ENCODE results near the gene B3GAT2. TPM values are rescaled to one million over a fixed set of nuclear protein-coding genes. Genes with fewer than 3 reads are reported as not detected.

The B3GAT2 gene
- total RNA-seq, 2 donors from 2014 or later, result not detected

DNA sequence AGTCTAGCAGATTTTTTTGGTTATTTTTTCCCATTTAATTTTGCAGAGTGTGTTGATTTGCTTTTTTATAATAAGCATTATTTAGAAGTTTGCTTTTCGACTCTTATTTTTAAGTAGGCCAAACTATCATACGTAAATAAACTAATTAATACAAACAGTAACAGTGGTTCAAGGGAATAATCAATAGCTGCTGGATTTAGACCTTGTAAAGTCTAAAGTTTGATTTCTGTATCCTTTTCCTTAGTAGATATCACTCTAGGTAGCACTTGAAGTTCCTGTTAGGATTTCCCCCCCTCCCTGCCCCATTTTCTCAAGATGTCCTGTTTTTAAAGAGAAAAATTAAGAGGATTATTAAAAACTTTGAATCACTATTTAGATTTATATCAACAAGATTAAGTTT is 136.1 kb downstream of the B3GAT2 start:
- Histone ChIP-seq H3K27me3 (no peaks in the 10 kb centered on the region), H3K4me3 (no peak overlapping the region), H3K9me3 (no peaks in the 10 kb centered on the region), H3K36me3 (replicated peaks in 1 of 2; ENCODE audit: insufficient read depth in 1 of 2, low read depth in 2 of 2) (no peaks in the 10 kb centered on the region), H3K4me1 (peaks cover 8% of the 10 kb centered on the region), H3K27ac (no peak overlapping the region)
- intact Hi-C loops (cut with DNase I), result no loop called here
- no peak for DNase-seq
- TF ChIP-seq, protein P1, sequence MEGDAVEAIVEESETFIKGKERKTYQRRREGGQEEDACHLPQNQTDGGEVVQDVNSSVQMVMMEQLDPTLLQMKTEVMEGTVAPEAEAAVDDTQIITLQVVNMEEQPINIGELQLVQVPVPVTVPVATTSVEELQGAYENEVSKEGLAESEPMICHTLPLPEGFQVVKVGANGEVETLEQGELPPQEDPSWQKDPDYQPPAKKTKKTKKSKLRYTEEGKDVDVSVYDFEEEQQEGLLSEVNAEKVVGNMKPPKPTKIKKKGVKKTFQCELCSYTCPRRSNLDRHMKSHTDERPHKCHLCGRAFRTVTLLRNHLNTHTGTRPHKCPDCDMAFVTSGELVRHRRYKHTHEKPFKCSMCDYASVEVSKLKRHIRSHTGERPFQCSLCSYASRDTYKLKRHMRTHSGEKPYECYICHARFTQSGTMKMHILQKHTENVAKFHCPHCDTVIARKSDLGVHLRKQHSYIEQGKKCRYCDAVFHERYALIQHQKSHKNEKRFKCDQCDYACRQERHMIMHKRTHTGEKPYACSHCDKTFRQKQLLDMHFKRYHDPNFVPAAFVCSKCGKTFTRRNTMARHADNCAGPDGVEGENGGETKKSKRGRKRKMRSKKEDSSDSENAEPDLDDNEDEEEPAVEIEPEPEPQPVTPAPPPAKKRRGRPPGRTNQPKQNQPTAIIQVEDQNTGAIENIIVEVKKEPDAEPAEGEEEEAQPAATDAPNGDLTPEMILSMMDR (IDR thresholded peaks at IDR 0.05), result no peak
- 49 to 52% methylated on average over 2 of the region's 2 CpGs for WGBS, 2 donors
- no peak for ATAC-seq

DNA sequence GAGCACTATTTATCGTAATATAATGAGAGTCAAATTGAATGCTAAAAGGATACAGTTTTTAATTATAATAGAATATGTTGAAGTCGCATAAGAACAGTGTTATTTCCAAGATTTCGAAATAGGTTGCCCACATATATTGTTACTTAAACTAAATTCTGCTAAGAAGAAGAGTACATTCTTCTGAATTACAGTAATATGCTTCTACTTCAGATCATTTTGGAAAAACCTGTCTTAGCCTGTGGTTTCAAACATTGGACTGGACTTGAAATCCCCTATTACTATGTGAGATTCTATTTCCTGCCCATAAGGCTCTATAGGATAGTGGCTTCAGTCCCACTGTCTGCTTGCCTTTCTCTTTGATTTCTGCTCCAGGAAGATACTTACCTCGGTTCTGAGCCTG is 137.2 kb downstream of the B3GAT2 start:
- Histone ChIP-seq H3K4me1 (peaks cover 20% of the 10 kb centered on the region), H3K27me3 (no peaks in the 10 kb centered on the region), H3K27ac (no peak overlapping the region), H3K9me3 (no peaks in the 10 kb centered on the region), H3K36me3 (replicated peaks in 1 of 2; ENCODE audit: insufficient read depth in 1 of 2, low read depth in 2 of 2) (no peaks in the 10 kb centered on the region), H3K4me3 (no peak overlapping the region)
- TF ChIP-seq, protein P1 (IDR thresholded peaks at IDR 0.05), result no peak
- no peak for TF ChIP-seq POLR2A (IDR thresholded peaks at IDR 0.05)
- intact Hi-C loops (cut with DNase I), result no loop called here
- WGBS, 2 donors, result 89 to 91% methylated on average over 4 of the region's 4 CpGs
- no peak for DNase-seq
- no peak for ATAC-seq

DNA sequence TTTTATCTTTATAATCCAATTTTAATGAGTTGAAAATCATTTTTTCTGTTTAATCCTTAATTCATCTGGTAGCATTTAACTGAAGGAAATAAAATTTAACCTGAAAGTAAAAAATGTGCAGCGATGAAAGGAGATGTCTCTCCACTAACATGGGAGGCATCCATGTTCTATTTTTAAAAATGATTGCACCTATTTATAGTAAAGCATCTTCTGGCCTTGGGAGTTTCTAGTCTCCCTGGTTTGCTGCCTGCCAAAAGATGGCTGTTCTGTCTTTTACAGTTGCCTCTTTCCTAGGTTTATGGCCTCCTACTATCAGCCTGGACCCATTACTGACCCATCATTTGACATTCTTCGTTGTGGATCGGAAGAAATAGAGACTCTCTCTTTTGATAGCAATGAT is 143.0 kb downstream of the B3GAT2 start:
- ATAC-seq, result no peak
- H3K4me3 ChIP-seq, result no peak overlapping the region

DNA sequence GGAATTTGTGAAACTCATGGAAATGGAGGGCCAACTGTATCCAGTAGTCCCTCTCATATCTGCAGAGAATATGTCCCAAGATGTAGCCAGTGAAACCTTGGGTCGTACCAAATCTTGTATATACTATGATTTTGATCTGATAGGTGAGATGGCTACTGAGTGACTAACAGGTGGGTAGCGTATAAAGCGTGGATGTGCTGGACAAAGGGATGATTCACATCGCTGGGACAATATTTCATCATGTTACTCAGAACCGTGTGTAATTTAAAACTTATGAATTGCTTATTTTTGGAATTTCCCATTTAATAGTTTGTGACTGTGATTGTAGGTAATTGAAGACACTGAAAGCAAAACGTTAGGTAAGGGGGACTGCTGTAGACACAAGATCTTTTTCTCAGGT is 145.1 kb downstream of the B3GAT2 start:
- intact Hi-C loops (cut with DNase I), result no loop called here
- WGBS, 2 donors, result 87% methylated on average over 6 of the region's 6 CpGs
- H3K36me3 ChIP-seq (replicated peaks in 1 of 2; ENCODE audit: insufficient read depth in 1 of 2, low read depth in 2 of 2), result no peaks in the 10 kb centered on the region

More for the DNA sequence above, 143.0 kb downstream of the B3GAT2 start:
- no peak overlapping the region for H3K27ac ChIP-seq
- intact Hi-C loops (cut with DNase I), result no loop called here
- peaks cover 22% of the 10 kb centered on the region for H3K4me1 ChIP-seq
- 78 to 85% methylated on average over 3 of the region's 3 CpGs for WGBS, 2 donors
- TF ChIP-seq, protein P1 (IDR thresholded peaks at IDR 0.05), result no peak
- no peak for TF ChIP-seq POLR2A (IDR thresholded peaks at IDR 0.05)
- no peaks in the 10 kb centered on the region for H3K9me3 ChIP-seq
- H3K27me3 ChIP-seq, result no peaks in the 10 kb centered on the region
- no peaks in the 10 kb centered on the region for H3K36me3 ChIP-seq (replicated peaks in 1 of 2; ENCODE audit: insufficient read depth in 1 of 2, low read depth in 2 of 2)
- DNase-seq, result no peak

More for the DNA sequence above, 145.1 kb downstream of the B3GAT2 start:
- Histone ChIP-seq H3K4me1 (peaks cover 22% of the 10 kb centered on the region), H3K27ac (no peak overlapping the region), H3K9me3 (no peaks in the 10 kb centered on the region), H3K27me3 (no peaks in the 10 kb centered on the region), H3K4me3 (no peak overlapping the region)
- DNase-seq (no peak), ATAC-seq (no peak)
- TF ChIP-seq, protein P1 (IDR thresholded peaks at IDR 0.05), result no peak
- TF ChIP-seq POLR2A (IDR thresholded peaks at IDR 0.05), result no peak
